Ovary (tissue), 3 donors: ENCODE data around the gene ERMARD.

Experiments
- CTCF ChIP-seq, 3 donors: fragments of 450-650 bp in 2 of 3; fragments of 200-600 bp in 1 of 3; IDR thresholded peaks; one replicate each; pipeline versions ENCODE4 v1.5.1 to v1.8.0; 2016 to 2022; ENCODE audit warnings: antibody characterized with exemption in 3 of 3, mild to moderate bottlenecking in 1 of 3
- POLR2A ChIP-seq: fragments of 450-650 bp; IDR thresholded peaks from one replicate; pipeline ENCODE4 v1.6.1; 2017; ENCODE audit warnings: antibody characterized with exemption, mild to moderate bottlenecking, moderate library complexity
- donor health status: DM: no; HTN: no; CAD: no.

- TF ChIP-seq CTCF (IDR thresholded peaks at IDR 0.05) (no peak), POLR2A (no peak)
Observed at GRCh38 chr6:169787797-169788196, 36.4 kb downstream of the ERMARD start.
